ENCODE measurements around the gene GPAT3.

DNA sequence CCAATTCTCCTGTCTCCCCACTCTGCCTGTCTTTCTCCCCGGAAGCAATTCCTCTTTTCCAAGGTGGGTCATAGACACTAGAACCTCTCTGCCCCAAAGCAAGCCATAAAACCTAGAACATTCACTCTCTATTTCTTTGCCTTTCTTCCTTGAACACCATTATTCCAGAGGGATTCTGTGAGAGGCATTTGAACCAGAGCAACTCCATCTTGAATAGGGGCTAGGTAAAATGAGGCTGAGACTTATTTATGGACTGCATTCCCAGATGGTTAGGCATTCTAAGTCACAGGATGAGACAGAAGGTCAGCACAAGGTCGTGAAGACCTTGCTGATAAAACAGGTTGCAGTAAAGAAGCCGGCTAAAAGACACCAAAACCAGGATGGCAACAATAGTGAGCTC is 13.7 kb upstream of the GPAT3 start:
- TF ChIP-seq, protein P1, sequence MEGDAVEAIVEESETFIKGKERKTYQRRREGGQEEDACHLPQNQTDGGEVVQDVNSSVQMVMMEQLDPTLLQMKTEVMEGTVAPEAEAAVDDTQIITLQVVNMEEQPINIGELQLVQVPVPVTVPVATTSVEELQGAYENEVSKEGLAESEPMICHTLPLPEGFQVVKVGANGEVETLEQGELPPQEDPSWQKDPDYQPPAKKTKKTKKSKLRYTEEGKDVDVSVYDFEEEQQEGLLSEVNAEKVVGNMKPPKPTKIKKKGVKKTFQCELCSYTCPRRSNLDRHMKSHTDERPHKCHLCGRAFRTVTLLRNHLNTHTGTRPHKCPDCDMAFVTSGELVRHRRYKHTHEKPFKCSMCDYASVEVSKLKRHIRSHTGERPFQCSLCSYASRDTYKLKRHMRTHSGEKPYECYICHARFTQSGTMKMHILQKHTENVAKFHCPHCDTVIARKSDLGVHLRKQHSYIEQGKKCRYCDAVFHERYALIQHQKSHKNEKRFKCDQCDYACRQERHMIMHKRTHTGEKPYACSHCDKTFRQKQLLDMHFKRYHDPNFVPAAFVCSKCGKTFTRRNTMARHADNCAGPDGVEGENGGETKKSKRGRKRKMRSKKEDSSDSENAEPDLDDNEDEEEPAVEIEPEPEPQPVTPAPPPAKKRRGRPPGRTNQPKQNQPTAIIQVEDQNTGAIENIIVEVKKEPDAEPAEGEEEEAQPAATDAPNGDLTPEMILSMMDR (IDR thresholded peaks at IDR 0.05), result no peak
- TF ChIP-seq POLR2A (IDR thresholded peaks at IDR 0.05), result no peak
- TF ChIP-seq POLR2AphosphoS5 (IDR thresholded peaks at IDR 0.05), result no peak
